ENCODE measurements around the gene TCTA.
"Not testable (repeated sequence)": the region's sequence is repeated elsewhere in the genome, so short reads cannot be mapped to it uniquely, and the experiment has no call there.

TCTA gene

GRCh38 chr3:49411968-49412631 is at the start of gene TCTA, which contains the start of gene RHOA:
TCTA (plus strand) TSS chr3:49412423; CDS start chr3:49412427, 4 bp downstream.
RHOA (minus strand) TSS chr3:49411976; CDS start chr3:49375589, 36,387 bp downstream.
- peak; percentile 87 for DNase-seq

- DNase-seq: no peak
Observed at GRCh38 chr3:49362561-49362960, 49.7 kb upstream of the TCTA start.

GRCh38 chr3:49370585-49371290 is 41.5 kb upstream of the TCTA start:
- DNase-seq: no peak

- no peak for DNase-seq
Observed at GRCh38 chr3:49371946-49372345, 40.3 kb upstream of the TCTA start.

- no peak for DNase-seq
Observed at GRCh38 chr3:49377483-49377882, 34.7 kb upstream of the TCTA start.

GRCh38 chr3:49378249-49378895 is 33.9 kb upstream of the TCTA start:
- DNase-seq: no peak

- no peak for DNase-seq
Observed at GRCh38 chr3:49383387-49383786, 28.8 kb upstream of the TCTA start.

DNA sequence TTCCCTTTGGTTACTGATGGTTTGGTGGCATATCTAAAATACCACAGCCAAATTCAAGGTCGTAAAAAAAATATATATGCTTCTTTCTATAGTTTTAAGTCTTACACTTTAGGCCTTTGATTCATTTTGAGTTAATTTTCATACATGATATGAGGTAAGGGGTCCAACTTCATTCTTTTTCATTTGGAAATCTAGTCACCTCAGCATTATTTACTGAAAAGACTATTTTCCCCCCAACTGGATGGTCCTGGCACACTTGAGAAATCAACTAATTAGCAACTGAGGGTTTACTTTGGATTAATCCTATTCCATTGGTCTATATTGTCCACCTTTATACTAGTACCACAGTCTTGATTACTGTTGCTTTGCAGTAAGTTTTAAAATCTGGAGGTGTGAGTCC is 26.6 kb upstream of the TCTA start:
- no peak for DNase-seq

DNA sequence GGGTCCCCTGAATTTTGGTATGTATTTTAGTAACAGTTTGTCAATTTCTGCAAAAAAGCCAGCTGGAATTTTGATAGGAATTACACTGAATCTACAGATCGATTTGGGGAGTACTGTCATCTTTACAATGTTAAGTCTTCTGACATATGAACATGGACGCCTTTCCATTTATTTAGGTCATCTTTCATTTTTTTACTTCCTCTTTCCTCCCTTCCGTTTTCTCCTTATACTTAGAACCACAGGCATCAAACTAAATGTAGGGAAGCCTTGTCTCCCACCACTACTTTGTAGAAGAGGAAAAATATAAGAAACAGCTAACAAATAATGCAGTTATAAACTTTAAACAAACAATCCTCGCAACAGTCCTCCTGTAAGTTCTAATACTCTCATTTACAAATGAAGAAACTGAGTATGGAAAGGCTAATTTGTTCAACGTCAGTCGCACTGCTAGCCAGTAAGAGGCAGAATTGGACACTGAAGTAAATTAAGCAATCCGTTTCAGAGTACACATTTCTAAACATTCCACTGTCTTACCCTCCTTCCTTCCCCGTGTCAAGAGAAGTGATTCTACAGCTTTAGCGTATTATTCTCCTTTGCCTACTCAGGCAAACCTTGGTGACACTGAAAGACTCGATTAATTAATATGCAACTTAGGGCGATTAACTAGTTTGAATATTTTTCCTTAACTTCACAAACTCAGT is 26.0 kb upstream of the TCTA start:
- no peak for DNase-seq

DNA sequence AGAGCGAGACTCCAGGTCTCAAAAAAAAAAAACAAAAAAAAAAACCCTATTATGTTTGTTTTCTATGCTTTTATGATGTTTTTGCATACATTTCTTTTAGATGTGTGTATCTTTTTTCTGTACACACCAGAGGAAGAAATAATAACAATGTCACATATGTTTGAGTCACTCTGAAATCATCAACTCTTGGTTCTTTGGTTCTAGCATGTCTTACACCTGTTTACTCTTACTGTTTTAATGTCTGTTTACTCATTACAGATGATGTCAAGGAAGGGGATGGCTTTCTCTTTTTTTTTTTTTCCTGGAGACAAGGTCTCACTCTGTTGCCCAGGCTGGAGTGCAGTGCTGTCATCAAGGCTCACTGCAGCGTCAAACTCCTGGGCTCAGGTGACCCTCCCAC is 24.5 kb upstream of the TCTA start:
- no peak for DNase-seq

DNA sequence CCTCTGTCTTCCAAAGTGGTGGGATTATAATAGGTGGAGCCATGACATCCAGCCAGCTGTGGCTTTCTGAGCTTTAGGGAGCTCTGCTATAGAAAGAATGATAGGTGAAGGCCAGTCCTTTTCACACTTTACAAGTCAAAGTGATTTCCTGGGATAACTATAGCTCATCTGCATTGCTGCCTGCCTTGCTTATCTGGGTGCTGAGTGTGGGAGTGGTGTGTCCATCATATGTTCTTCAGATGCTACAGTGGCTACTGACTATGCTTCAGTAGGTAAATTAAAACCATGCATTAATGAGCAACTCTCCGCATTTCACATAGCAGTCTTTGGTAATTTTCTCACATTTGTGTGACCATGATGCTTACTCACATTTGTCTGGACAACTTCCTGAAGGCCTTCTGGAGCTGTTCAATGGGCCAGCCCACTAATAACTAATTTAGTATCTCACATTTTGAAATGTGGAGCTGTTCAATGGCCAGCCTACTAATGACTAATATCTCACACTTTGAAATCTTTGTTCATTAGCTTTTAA is 23.9 kb upstream of the TCTA start:
- DNase-seq: no peak

DNA sequence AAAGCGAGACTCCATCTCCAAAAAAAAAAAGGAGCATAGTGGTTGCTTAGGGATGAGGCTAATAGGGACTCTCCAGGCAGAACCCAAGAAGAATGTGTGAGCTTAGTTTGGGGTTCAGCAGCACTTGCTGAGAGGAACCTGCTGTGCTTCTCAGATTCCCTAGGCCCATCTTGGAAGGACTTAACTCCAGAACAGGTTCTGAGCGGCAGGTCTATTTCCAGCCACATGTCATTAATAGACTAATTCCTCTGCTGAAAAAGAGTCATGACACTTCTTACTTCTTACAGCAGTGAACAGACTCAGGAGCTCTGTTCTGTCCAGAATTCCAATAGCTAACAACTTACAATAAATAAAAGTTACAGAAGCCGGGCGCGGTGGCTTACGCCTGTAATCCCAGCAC is 22.9 kb upstream of the TCTA start:
- no peak for DNase-seq

DNA sequence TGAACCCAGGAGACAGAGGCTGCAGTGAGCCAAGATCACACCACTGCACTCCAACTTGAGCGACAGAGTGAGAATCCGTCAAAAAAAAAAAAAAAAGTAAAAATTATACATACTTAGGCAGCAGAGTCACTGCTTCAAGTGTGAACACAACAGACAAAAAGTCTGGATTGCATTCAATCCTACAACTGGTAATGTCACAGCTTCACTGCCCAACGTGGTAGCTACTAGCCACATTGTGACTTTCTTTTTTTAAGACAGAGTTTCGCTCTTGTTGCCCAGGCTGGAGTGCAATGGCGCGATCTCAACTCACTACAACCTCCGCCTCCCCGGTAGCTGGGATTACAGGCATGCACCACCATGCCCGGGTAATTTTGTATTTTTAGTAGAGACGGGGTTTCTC is 20.9 kb upstream of the TCTA start:
- DNase-seq: not testable (repeated sequence)

- no peak for DNase-seq
Observed at GRCh38 chr3:49397470-49397869, 14.8 kb upstream of the TCTA start.

- DNase-seq: no peak
Observed at GRCh38 chr3:49399461-49399860, 12.8 kb upstream of the TCTA start.

GRCh38 chr3:49401766-49402165 is 10.5 kb upstream of the TCTA start:
- DNase-seq: no peak

GRCh38 chr3:49403891-49404290 is 8.3 kb upstream of the TCTA start:
- DNase-seq: no peak

GRCh38 chr3:49405570-49405969 is 6.7 kb upstream of the TCTA start:
- DNase-seq: not testable (repeated sequence)

- no peak for DNase-seq
Observed at GRCh38 chr3:49406571-49407565, 5.4 kb upstream of the TCTA start.

DNA sequence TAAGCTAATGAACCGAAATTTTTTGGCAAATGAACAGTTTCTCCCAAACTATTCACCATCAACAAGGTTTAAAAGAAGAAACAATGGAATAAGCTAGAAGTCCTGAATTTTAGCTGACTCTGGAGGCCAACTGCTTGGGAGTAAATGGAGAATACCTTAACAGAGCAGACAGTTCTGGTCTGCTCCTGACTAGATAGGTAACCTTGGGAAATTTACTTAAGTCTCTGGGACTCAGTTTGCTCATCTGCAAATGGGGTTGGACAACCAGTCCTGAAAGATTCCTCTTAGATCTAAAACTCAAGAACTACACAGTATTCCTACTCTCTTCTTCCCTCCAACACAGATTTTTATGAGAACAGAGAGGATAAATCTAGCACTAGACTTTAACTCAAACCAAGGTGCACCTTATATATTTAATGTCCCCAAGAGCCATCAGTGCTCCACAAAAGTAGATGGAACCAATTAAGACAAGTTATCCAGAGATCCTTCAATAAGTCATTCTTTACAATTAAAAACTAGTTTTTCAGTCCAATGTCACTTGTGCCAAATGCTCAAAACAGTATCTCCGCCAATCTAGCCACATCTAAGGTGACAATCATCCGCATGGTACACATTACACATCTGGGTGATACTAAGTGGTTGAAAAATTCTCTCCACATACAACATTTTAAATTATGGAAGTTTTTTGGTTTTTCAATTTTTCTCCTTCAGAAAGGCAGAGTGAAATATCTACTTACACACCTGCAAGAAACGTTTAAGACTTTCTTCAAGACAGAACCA is 2.0 kb upstream of the TCTA start:
- no peak for DNase-seq
